Measurements from ENCODE around the gene HNMT. TPM values are rescaled to one million over a fixed set of nuclear protein-coding genes. Genes with fewer than 3 reads are reported as not detected.

HNMT gene
- total and polyA plus RNA-seq, 2 donors (not counting 1 experiment from before 2014, with no cell fraction given) = 0.24 TPM; not detected in 1

DNA sequence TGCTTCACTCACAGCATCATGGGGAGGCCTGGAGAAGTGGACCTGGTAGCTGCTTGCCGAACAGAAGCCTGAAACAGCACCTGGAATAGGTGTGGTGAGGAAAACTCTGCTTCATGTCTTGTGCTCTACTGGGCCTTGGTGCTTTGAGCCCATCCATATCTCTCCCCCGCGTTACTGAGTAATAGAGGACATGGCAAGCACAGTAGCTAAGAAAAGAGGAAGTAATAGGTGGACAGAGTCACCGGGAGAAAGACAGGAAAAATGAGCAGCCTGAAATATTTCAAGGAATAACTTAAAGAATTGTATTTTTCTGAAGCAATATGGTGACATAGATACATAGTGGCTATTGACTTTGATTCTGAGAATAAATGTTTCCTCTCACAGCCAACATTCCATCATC is 14.0 kb upstream of the HNMT start:
- Histone ChIP-seq H2AFZ (ENCODE audit: insufficient read depth, low read depth, low read length, poor library complexity, severe bottlenecking) (no peak overlapping the region), H4K20me1 (ENCODE audit: control insufficient read depth, insufficient read depth, low read length, poor library complexity, severe bottlenecking) (no peaks in the 10 kb centered on the region), H3K4me3 (ENCODE audit: control extremely low read depth in 1 of 5, extremely low read depth in 1 of 5, insufficient read depth in 1 of 5, low read depth in 2 of 5, low read length in 4 of 5) (no peak overlapping the region), H3K27ac (ENCODE audit: low read length in 2 of 2) (no peak overlapping the region), H3K4me1 (ENCODE audit: control insufficient read depth in 2 of 2, insufficient read depth in 2 of 2, low read length in 2 of 2) (no peaks in the 10 kb centered on the region), H3K9ac (ENCODE audit: low read length) (no peak overlapping the region), H3K27me3 (replicated peaks in 1 of 4; ENCODE audit: control extremely low read depth in 1 of 4, control insufficient read depth in 3 of 4, insufficient read depth in 4 of 4, low read length in 3 of 4) (no peaks in the 10 kb centered on the region), H3K9me3 (ENCODE audit: control extremely low read depth in 1 of 3, control insufficient read depth in 2 of 3, insufficient read depth in 1 of 3, low read length in 2 of 3) (no peaks in the 10 kb centered on the region), H3K4me2 (replicated peaks; ENCODE audit: low read depth, low read length, poor library complexity, severe bottlenecking) (no peak overlapping the region), H3K36me3 (replicated peaks in 1 of 2; ENCODE audit: control extremely low read depth in 1 of 2, control insufficient read depth in 1 of 2, extremely low read depth in 1 of 2, insufficient read depth in 2 of 2, low read length in 1 of 2) (no peaks in the 10 kb centered on the region), H3K79me2 (ENCODE audit: control insufficient read depth, insufficient read depth, low read length) (no peaks in the 10 kb centered on the region)
- TF ChIP-seq EZH2 (IDR thresholded peaks at IDR 0.05; ENCODE audit: borderline replicate concordance, insufficient read depth, low read depth, low read length, poor library complexity, severe bottlenecking) (no peak), CTCF (IDR thresholded peaks at IDR 0.05) (no peak)
- H3K27me3 Mint-ChIP-seq = no peaks in the 10 kb centered on the region
- peaks cover 8% of the 10 kb centered on the region for H3K4me1 Mint-ChIP-seq
- 89% methylated on average over 3 of the region's 4 CpGs for WGBS (ENCODE audit: insufficient coverage)
- ATAC-seq (ENCODE audit: low read depth) (no peak), DNase-seq (no peak)
- no peaks in the 10 kb centered on the region for H3K9me3 Mint-ChIP-seq (ENCODE audit: insufficient read depth)
- H3K4me3 Mint-ChIP-seq = no peak overlapping the region
- POLR2A ChIA-PET = no interaction called here
- no peak overlapping the region for H3K27ac Mint-ChIP-seq
- CTCF ChIA-PET = interaction anchor here (0.7 to 4.1 kb wide), 3 partner anchors 765 to 877 kb away, joined by 4 to 23 read pairs (median 4); no protein-coding TSS in a partner anchor
- intact Hi-C loops (cut with micrococcal nuclease) = no loop called here

DNA sequence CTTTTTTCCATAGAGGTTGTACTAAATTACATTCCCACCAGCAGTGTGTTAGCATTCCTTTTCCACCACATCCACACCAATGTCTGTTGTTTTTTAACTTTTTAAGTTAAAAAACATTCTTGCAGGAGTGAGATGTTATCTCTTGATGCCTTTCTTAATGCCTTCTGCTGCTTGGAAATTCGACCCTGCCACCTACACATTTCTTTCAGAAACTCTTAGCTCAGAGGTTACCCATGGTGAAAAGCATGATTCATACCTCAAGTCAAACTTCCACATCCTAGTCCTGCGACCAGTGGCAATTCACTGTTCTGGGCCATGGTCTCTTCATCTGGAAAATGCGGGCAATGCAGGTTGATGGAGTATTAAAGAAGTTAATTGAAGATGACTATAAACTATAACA is 12.7 kb upstream of the HNMT start:
- no peak overlapping the region for H3K4me3 ChIP-seq (ENCODE audit: control extremely low read depth in 1 of 5, extremely low read depth in 1 of 5, insufficient read depth in 1 of 5, low read depth in 2 of 5, low read length in 4 of 5)
- no peak overlapping the region for H3K4me2 ChIP-seq (replicated peaks; ENCODE audit: low read depth, low read length, poor library complexity, severe bottlenecking)
- H3K9ac ChIP-seq (ENCODE audit: low read length) = no peak overlapping the region
- peaks cover 8% of the 10 kb centered on the region for H3K4me1 Mint-ChIP-seq
- DNase-seq (no peak), ATAC-seq (ENCODE audit: low read depth) (no peak)
- H4K20me1 ChIP-seq (ENCODE audit: control insufficient read depth, insufficient read depth, low read length, poor library complexity, severe bottlenecking) = no peaks in the 10 kb centered on the region
- H3K27me3 ChIP-seq (replicated peaks in 1 of 4; ENCODE audit: control extremely low read depth in 1 of 4, control insufficient read depth in 3 of 4, insufficient read depth in 4 of 4, low read length in 3 of 4) = no peaks in the 10 kb centered on the region
- H3K27ac Mint-ChIP-seq = no peak overlapping the region
- H3K79me2 ChIP-seq (ENCODE audit: control insufficient read depth, insufficient read depth, low read length) = no peaks in the 10 kb centered on the region
- intact Hi-C loops (cut with micrococcal nuclease) = no loop called here
- no peaks in the 10 kb centered on the region for H3K9me3 ChIP-seq (ENCODE audit: control extremely low read depth in 1 of 3, control insufficient read depth in 2 of 3, insufficient read depth in 1 of 3, low read length in 2 of 3)
- TF ChIP-seq CTCF (IDR thresholded peaks at IDR 0.05) = no peak
- no peak for TF ChIP-seq EZH2 (IDR thresholded peaks at IDR 0.05; ENCODE audit: borderline replicate concordance, insufficient read depth, low read depth, low read length, poor library complexity, severe bottlenecking)
- CTCF ChIA-PET = no interaction called here
- no peaks in the 10 kb centered on the region for H3K36me3 ChIP-seq (replicated peaks in 1 of 2; ENCODE audit: control extremely low read depth in 1 of 2, control insufficient read depth in 1 of 2, extremely low read depth in 1 of 2, insufficient read depth in 2 of 2, low read length in 1 of 2)
- H2AFZ ChIP-seq (ENCODE audit: insufficient read depth, low read depth, low read length, poor library complexity, severe bottlenecking) = no peak overlapping the region
- no peak overlapping the region for H3K27ac ChIP-seq (ENCODE audit: low read length in 2 of 2)
- WGBS (ENCODE audit: insufficient coverage) = 43% methylated on average over 1 of the region's 3 CpGs
- POLR2A ChIA-PET = no interaction called here
- H3K9me3 Mint-ChIP-seq (ENCODE audit: insufficient read depth) = no peaks in the 10 kb centered on the region
- H3K4me3 Mint-ChIP-seq = no peak overlapping the region
- H3K4me1 ChIP-seq (ENCODE audit: control insufficient read depth in 2 of 2, insufficient read depth in 2 of 2, low read length in 2 of 2) = no peaks in the 10 kb centered on the region
- H3K27me3 Mint-ChIP-seq = no peaks in the 10 kb centered on the region

Data from B cell (primary cell).